ENCODE measurements around the gene S100PBP. TPM values are rescaled to one million over a fixed set of nuclear protein-coding genes. Genes with fewer than 3 reads are reported as not detected.

S100PBP gene
- total RNA-seq, 1 donor from 2014 or later: 26.6 TPM

GRCh38 chr1:32870615-32871363 is 53.3 kb downstream of the S100PBP start, which contains the start of gene FNDC5:
FNDC5 (minus strand) TSS chr1:32870912.
- TF ChIP-seq CTCF (conservative IDR thresholded peaks at IDR 0.05; ENCODE audit: low read depth, low read length): no peak
- DNase-seq (ENCODE audit: low read depth): no peak
- peak within 1 kb of the TSS; percentile 38 for H3K4me3 ChIP-seq (ENCODE audit: low read depth, low read length)

- peak overlapping the region; percentile 38 for H3K4me3 ChIP-seq (ENCODE audit: low read depth, low read length)
- DNase-seq (ENCODE audit: low read depth): no peak
- TF ChIP-seq CTCF (conservative IDR thresholded peaks at IDR 0.05; ENCODE audit: low read depth, low read length): no peak
These were observed 54.1 kb downstream of the S100PBP start for GRCh38 chr1:32871364-32872191.

GRCh38 chr1:32872192-32872460 is 54.7 kb downstream of the S100PBP start:
- no peak for DNase-seq (ENCODE audit: low read depth)
- no peak overlapping the region for H3K4me3 ChIP-seq (ENCODE audit: low read depth, low read length)
- no peak for TF ChIP-seq CTCF (conservative IDR thresholded peaks at IDR 0.05; ENCODE audit: low read depth, low read length)

GRCh38 chr1:32873484-32873883 is 56.0 kb downstream of the S100PBP start:
- no peak for DNase-seq (ENCODE audit: low read depth)
- no peak for TF ChIP-seq CTCF (conservative IDR thresholded peaks at IDR 0.05; ENCODE audit: low read depth, low read length)
- no peak overlapping the region for H3K4me3 ChIP-seq (ENCODE audit: low read depth, low read length)

GRCh38 chr1:32874860-32875752 is 57.7 kb downstream of the S100PBP start:
- TF ChIP-seq CTCF (conservative IDR thresholded peaks at IDR 0.05; ENCODE audit: low read depth, low read length): no peak
- no peak for DNase-seq (ENCODE audit: low read depth)
- H3K4me3 ChIP-seq (ENCODE audit: low read depth, low read length): no peak overlapping the region

- no peak for DNase-seq (ENCODE audit: low read depth)
- peak; percentile 85 for TF ChIP-seq CTCF (conservative IDR thresholded peaks at IDR 0.05; ENCODE audit: low read depth, low read length)
- no peak overlapping the region for H3K4me3 ChIP-seq (ENCODE audit: low read depth, low read length)
These were observed 59.1 kb downstream of the S100PBP start for GRCh38 chr1:32876341-32877210.

Measured in epithelial cell of proximal tubule (primary cell).